HAP-1 (cell line): Measurements from ENCODE around the gene LSM7.

ENCODE experiments used
- DNase-seq, 2 experiments: peaks; one replicate each; pipeline ENCODE4 v3.0.0-alpha.2; 2016 to 2020; ENCODE audit warnings: low spot score in 2 of 2
- H3K27me3 ChIP-seq: fragments of 250-450 bp; sonication (Bioruptor Pico); 2 replicates; pipeline ENCODE4 v1.5.1; 2020; ENCODE audit warnings: low read depth, mild to moderate bottlenecking, moderate library complexity
- H3K36me3 ChIP-seq: fragments of 250-450 bp; sonication (Bioruptor Pico); replicated peaks from 2 replicates; pipeline ENCODE4 v1.5.1; 2020; ENCODE audit warnings: mild to moderate bottlenecking
- H3K4me1 ChIP-seq: fragments of 250-450 bp; sonication (Bioruptor Pico); 2 replicates; pipeline ENCODE4 v1.5.1; 2020; ENCODE audit warnings: mild to moderate bottlenecking
- H3K4me3 ChIP-seq: fragments of 250-450 bp; sonication (Bioruptor Pico); 2 replicates; pipeline ENCODE4 v1.5.1; 2020; ENCODE audit warnings: mild to moderate bottlenecking, moderate library complexity
- H3K9me3 ChIP-seq: fragments of 250-450 bp; sonication (Bioruptor Pico); 2 replicates; pipeline ENCODE4 v1.5.1; 2020; ENCODE audit warnings: mild to moderate bottlenecking, moderate library complexity
- in situ Hi-C: fragments of 300-500 bp; cut with MboI; formaldehyde crosslinking; loops from 3 replicates; pipeline ENCODE4 v1.14.3; 2020; ENCODE audit warnings: low sequenced_read_pairs, inconsistent platforms, mixed read lengths

Gene LSM7

DNA sequence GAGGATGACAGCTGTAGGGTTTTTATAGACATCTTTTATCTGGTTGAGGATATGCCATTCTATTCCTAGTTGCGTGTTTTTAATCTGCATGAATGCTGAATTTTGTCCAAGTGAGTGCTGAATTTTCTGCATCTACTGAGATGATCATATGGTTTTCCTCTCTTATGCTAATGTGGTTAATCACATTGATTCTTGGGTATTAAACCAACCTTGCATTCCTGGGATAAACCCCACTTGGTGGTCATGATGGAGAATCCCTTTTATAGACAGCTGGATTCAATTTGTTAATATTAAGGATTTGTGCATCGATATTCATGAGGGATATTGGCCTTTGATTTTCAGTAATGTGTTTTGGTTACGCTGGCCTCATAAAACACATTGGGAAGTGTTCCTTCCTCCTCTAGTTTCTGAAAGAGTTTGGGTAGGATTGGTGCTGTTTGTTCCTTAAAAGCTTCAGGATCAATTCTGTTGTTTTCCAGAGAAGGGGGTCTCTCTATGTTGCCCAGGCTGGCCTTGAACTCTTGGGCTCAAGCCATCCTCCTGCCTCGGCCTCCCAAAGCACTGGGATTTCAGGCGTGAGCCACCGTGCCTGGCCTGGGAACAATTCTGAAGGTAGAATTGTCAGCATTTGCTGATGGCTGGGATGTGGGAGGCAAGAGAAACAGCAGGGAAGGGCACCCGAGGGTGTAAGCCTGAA, 13.1 kb downstream of the LSM7 start:
- no peak for DNase-seq
- in situ Hi-C loops = no loop called here
- Histone ChIP-seq H3K27me3 (no peaks in the 10 kb centered on the region), H3K4me3 (no peak overlapping the region), H3K4me1 (no peaks in the 10 kb centered on the region), H3K9me3 (peaks cover 11% of the 10 kb centered on the region; the same call in 1 of the 2 replicates), H3K36me3 (no peaks in the 10 kb centered on the region)

DNA sequence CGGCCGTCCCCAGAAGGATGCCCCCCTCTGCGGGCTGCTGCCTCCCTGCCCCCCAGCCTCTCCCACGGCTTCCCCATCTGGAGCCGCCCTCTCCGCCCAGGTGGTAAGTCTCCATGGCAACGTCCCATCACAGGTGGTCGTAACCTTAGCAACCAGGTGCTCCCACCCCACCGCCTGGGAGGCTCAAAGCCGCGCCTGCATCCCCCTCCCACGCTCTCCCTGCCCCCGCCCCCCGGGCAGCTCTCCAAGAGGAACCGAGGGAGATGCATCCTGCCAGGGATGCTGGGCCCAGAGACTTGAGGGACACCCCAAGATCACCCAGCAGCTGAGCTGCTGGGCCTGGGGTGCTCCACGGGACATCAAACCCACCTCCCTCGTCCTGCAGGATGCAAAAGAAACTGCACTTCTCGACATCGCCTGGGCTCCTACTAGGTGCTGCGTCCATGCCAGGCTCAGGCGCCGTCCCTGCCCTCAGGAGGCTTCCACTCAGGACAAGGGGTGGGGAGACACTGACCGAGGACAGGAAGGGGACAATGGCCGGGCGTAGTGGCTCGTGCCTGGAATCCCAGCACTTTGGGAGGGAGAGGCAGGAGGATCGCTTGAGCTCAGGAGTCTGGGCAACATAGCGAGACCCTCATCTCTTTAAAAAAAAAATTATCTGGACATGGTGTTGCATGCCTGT, 15.4 kb downstream of the LSM7 start:
- Histone ChIP-seq H3K4me3 (no peak overlapping the region), H3K4me1 (0 out of 2 replicates have a peak, but pooled peaks cover 3% of the 10 kb centered on the region), H3K27me3 (no peaks in the 10 kb centered on the region), H3K36me3 (no peaks in the 10 kb centered on the region), H3K9me3 (peaks cover 11% of the 10 kb centered on the region; the same call in 1 of the 2 replicates)
- DNase-seq = no peak
- in situ Hi-C loops = no loop called here

DNA sequence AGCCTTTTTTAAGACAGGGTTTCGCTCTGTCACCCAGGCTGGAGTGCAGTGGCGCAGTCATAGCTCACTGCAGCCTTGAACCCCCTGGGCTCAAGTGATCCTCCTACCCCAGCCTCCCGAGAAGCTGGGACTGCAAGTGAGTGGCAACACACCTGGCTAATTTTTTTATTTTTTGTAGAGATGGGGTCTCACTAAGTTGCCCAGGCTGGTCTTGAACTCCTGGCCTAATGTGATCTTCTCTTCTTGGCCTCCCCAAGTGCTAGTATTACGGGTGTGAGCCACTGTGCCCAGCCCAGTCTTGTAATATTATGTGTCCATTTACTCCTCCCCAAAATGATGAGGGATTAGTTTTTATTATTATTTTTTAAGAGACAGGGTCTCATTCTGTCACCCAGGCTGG, 17.3 kb downstream of the LSM7 start:
- in situ Hi-C loops = no loop called here
- no peak for DNase-seq
- H3K4me1 ChIP-seq = 0 out of 2 replicates have a peak, but pooled peaks cover 3% of the 10 kb centered on the region
- H3K36me3 ChIP-seq = no peaks in the 10 kb centered on the region
- H3K27me3 ChIP-seq = no peaks in the 10 kb centered on the region
- peaks cover 11% of the 10 kb centered on the region; the same call in 1 of the 2 replicates for H3K9me3 ChIP-seq
- H3K4me3 ChIP-seq = no peak overlapping the region

DNA sequence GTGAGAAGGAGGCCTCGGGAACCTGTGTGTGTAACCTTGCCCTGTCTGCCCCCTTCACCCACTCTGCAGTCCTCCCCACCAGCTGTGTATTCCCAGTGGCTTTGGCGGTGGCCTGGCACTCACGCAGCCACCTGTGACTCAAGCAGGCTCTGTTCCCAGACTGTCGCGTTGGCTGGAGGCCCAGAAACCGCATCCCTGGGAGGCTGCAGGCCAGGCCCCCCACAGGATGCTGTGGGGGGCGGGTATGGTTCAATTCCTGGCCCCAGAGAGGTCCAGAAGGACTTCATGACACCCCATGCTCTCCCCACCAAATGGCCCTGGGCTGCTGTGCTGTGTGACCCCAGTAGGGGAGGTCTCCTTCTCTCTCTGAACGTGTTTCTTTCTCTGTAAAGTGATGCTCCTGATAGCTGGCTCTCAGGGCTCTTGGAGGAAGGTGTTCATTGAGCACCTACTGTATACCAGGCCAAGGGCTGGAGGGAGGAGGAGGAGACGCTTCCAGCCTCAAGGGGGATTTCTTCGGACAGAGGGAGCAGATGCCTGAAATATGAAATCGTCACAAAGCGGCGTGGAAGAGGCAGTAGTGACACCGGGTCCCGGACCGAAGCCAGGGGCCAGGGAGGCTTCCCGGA, 18.5 kb downstream of the LSM7 start:
- H3K27me3 ChIP-seq = no peaks in the 10 kb centered on the region
- no peak for DNase-seq
- peaks cover 2% of the 10 kb centered on the region; the same call in 1 of the 2 replicates for H3K9me3 ChIP-seq
- H3K4me1 ChIP-seq = 0 out of 2 replicates have a peak, but pooled peaks cover 3% of the 10 kb centered on the region
- H3K36me3 ChIP-seq = no peaks in the 10 kb centered on the region
- H3K4me3 ChIP-seq = no peak overlapping the region
- in situ Hi-C loops = no loop called here

DNA sequence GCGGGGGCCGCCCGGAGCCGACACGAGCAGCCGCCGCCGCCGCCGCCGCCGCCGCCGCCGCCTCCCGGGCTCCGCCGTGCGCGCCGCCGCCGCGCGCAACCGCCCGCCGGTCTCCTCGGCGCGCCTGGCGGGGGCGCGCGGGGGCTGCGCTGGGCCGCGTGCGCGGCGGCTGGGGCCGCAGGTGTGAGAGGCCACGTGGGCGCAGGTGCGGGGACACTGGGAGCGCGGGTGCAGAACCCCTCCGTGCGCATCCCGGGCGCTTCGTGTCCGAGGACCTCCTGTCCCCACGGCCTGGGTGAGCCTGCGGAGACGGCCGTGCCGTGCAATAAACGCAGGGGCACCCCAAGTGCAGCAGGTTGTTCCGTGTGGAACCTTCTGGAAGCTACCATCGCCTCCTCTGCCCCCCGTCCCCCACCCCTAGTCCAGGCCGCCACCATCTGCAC, 20.3 kb downstream of the LSM7 start, which contains the start of gene LINGO3:
TSS of gene LINGO3 (minus strand) at position 41 of the 443 bp plus-strand sequence. CDS start 16,378 bp downstream, outside the sequence.
- no peak for DNase-seq
- Histone ChIP-seq H3K27me3 (no peaks in the 10 kb centered on the region), H3K36me3 (no peaks in the 10 kb centered on the region), H3K4me3 (peak within 1 kb of the TSS; percentile 29), H3K9me3 (no peaks in the 10 kb centered on the region), H3K4me1 (0 out of 2 replicates have a peak, but pooled peaks cover 3% of the 10 kb centered on the region)
- in situ Hi-C loops = no loop called here

DNA sequence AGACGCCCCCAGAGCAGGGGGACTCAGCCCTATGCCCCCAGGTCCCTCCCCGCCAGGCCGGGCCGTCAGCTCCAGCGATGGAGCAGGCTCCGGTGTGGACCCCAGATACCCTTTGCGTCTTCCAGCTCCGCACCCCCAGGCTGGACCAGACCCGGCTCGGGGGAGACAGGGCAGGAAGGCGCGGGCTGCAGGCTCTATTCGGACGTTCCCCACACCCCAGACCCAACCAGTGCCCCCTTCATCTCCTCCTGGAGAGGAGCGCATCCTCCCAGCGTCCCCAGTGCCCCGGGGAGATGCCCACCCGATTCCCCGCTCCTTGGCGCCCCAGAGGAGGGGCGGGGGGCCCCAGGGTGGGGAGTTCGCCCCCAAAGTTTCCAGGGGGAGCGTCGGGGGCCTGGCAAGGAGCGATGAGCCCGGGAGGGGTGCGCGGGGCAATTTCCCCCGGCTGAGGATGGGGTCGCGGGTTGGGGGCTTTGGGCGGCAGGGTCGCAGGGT, 20.8 kb downstream of the LSM7 start:
- in situ Hi-C loops = no loop called here
- H3K4me1 ChIP-seq = 0 out of 2 replicates have a peak, but pooled peaks cover 3% of the 10 kb centered on the region
- no peaks in the 10 kb centered on the region for H3K27me3 ChIP-seq
- H3K4me3 ChIP-seq = peak overlapping the region; percentile 29
- no peak for DNase-seq
- no peaks in the 10 kb centered on the region for H3K9me3 ChIP-seq
- no peaks in the 10 kb centered on the region for H3K36me3 ChIP-seq

DNA sequence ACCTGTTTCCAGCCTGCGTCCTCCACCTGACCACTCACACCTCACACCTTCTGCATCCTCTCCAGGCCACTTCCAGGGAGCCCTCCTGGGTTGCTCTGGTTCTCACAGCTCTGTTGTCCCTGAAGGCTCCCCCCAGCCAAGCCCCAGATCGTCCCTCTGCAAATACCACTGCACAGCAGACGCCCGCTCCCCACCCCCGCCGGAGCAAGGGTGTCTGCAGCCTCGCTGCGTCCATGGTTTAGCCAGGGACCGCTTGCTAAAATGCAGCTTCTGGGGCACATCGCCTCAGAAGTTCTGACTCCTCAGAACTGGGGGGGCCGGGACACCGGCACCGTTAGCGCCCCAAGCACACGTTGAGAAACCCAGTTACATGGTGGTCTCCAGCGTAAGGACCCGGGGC, 21.4 kb downstream of the LSM7 start:
- Histone ChIP-seq H3K36me3 (no peaks in the 10 kb centered on the region), H3K4me1 (0 out of 2 replicates have a peak, but pooled peaks cover 3% of the 10 kb centered on the region), H3K4me3 (no peak overlapping the region), H3K27me3 (no peaks in the 10 kb centered on the region), H3K9me3 (no peaks in the 10 kb centered on the region)
- DNase-seq = no peak
- in situ Hi-C loops = no loop called here

DNA sequence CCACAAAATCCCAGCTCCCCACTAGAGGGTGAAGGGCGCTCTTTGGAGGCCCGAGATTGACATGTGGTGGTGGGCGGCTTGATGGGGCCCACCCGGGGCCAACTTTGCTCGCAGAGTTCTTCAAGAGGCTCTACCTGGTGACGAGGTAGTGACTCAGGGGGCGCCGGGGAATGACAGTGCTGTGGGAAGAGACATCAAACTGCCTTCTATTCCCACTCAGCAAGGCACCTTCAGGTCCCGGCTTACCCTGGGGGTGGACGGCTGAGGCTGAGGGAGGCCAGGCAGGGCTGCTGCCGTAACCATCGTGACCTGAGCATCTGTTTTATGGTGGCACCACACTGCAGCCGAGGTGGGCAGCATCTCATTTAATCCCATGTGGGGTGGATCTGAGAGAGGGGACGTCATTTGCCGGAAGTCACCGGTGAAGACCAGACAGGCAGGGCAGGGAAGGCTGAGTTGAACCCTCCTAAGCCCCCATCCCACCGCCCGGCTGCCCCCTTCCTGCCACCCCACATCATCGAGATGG, 22.0 kb downstream of the LSM7 start:
- Histone ChIP-seq H3K36me3 (no peaks in the 10 kb centered on the region), H3K4me3 (no peak overlapping the region), H3K9me3 (no peaks in the 10 kb centered on the region), H3K27me3 (no peaks in the 10 kb centered on the region), H3K4me1 (0 out of 2 replicates have a peak, but pooled peaks cover 3% of the 10 kb centered on the region)
- in situ Hi-C loops = no loop called here
- DNase-seq = no peak

DNA sequence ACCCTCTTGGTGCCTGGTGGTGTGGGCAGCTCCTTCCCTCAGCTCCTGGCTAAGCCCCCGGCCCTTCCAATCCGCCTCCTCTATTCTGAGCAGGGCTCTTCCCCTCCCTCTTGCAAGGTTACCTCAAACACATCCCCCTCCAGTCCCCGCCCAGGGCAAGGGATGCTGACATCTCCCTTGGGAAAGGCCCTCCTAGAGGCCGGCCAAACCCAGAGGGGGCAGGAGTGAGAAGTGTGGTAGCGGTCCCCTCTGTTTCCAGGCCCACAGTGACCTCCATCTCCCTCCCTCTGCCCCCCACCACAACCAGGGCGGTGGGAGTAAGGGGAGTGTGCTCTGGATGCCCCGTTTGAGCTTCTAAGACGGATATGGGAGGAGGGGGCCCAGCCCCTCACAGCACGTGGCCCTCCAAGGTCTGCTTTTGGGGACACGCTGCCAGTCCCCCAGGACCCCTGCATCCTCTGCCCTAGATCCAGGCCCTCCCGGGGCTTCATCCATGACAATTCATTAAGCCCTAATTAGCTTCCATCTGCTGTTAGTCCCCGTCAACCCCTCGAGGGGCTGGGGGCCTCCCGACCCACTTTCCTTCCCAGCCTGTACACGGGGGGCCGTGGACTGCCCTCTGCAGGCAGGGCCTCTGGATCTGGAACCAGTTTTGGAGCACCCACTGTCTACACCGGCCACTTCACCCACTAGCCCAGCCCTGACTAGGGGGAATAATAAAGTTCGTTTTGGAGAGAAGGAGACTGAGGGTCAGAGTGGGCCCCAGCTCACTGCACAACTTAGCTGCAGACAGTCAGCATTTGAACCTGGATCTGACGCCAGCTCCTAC, 22.7 kb downstream of the LSM7 start:
- Histone ChIP-seq H3K27me3 (no peaks in the 10 kb centered on the region), H3K4me3 (no peak overlapping the region), H3K36me3 (no peaks in the 10 kb centered on the region), H3K9me3 (no peaks in the 10 kb centered on the region), H3K4me1 (0 out of 2 replicates have a peak, but pooled peaks cover 3% of the 10 kb centered on the region)
- in situ Hi-C loops = no loop called here
- DNase-seq = no peak

DNA sequence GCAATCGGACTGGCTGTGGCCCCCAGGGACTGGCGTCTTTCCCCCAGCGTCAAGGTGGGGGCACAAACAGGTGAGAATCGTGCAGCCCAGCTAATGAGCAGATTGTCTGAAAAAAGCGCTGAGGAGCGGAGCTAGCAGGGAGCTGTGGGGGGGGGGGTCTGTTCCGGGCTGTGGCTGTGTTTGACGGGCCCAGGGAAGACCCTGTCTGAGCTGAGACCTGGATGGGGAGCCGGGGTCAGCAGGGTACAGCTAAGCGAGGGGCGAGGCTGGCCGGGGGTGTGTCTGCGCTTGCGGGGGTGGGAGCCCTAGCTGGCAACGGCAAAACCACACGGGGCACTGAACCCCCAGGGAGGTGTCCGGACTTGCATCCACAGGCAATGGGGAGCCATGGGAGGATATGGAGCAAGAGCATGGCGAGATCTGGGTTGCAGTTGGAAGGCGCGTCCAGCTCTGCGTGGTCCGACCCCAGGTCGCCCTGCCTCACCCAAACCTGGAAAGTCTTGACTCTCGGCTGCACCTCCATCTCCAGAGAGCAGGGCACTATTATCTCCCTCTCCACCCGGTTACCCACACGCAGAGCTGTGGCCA, 25.1 kb downstream of the LSM7 start:
- H3K4me1 ChIP-seq = 0 out of 2 replicates have a peak, but pooled peaks cover 2% of the 10 kb centered on the region
- in situ Hi-C loops = no loop called here
- H3K9me3 ChIP-seq = no peaks in the 10 kb centered on the region
- H3K36me3 ChIP-seq = no peaks in the 10 kb centered on the region
- no peak overlapping the region for H3K4me3 ChIP-seq
- no peaks in the 10 kb centered on the region for H3K27me3 ChIP-seq
- DNase-seq = no peak

DNA sequence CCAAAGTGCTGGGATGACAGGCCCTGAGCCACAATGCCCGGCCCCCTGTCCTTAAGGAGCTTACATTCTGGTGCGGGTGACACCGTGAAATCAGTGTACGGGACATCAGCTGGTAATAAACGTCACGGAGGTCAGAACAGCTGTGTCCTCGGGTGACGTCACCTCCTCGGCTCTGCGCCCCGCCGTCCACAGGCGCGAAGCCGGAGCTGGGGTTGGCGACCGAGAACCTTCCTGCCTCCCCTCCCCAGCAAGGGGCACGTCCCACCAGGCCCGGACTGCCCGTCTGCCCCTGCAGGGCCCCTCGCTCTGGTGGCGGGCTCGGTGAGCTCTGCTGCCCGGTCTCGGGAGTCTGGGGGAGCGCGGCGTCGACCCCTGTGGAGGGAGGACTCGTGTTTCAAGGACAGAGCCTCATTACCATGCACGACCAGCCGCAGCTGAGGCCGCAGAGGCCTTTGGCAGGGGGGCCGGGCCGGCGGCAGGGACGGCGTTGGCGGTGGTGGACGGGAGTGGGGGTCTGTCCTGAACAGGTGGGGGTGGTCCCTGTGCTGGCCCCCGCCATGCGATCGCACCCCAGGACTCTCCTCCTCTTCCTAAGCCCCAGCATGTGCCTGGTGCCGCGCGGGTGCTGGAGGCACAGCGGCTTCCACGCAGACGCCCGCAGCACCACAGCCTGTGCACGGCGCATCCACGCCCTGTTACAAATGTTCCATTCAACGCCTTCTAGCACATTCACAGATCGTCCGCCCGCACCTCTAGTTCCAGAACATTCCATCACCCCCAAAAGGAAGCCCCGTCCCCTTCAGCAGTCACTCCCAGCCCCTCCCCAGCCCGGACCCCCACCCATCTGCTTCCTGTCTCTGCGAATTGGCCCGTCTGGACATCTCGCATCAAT, 25.8 kb downstream of the LSM7 start:
- DNase-seq = no peak
- no peak overlapping the region for H3K4me3 ChIP-seq
- in situ Hi-C loops = no loop called here
- no peaks in the 10 kb centered on the region for H3K4me1 ChIP-seq
- no peaks in the 10 kb centered on the region for H3K9me3 ChIP-seq
- no peaks in the 10 kb centered on the region for H3K27me3 ChIP-seq
- no peaks in the 10 kb centered on the region for H3K36me3 ChIP-seq

DNA sequence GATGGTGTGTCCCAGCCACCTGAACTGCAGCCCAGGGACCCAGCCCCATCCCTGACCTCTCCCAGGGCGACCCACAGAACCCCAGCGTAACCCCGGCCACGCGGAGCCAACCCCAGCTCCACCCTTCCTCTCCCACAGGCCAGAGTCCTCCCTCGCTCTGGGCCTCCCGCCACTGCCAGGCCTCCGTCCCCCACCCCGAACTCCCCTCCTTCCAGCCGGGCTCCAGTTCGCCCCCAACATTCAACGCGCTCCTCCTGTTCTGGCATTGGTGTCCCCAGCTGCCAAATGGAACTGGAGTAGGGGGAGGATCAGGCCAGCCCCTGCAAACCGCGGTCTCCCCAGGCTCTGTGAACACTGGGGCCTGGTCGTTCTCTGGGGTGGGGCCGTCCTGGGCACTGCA, 27.9 kb downstream of the LSM7 start:
- no peaks in the 10 kb centered on the region for H3K36me3 ChIP-seq
- no peak overlapping the region for H3K4me3 ChIP-seq
- no peaks in the 10 kb centered on the region for H3K27me3 ChIP-seq
- in situ Hi-C loops = no loop called here
- DNase-seq = no peak
- no peaks in the 10 kb centered on the region for H3K4me1 ChIP-seq
- no peaks in the 10 kb centered on the region for H3K9me3 ChIP-seq
